Hepatocyte (in vitro differentiated cells): Measurements from ENCODE around the gene HOXC11. TPM values are rescaled to one million over a fixed set of nuclear protein-coding genes. Genes with fewer than 3 reads are reported as not detected.
A peak's percentile ranks its signal among the peaks of the same experiment; 100 is the strongest.

Experiments used
- DNase-seq: peaks from one replicate; pipeline ENCODE4 v3.0.0-alpha.2; 2016; ENCODE audit warnings: low spot score
- H2AFZ ChIP-seq: fragments of 200-600 bp; sonication (generic); 2 replicates; pipeline ENCODE4 v1.6.0; 2016; ENCODE audit warnings: antibody characterized with exemption, mild to moderate bottlenecking
- H3K27ac ChIP-seq: fragments of 200-600 bp; sonication (generic); 2 replicates; pipeline ENCODE4 v1.5.1; 2016; ENCODE audit warnings: mild to moderate bottlenecking
- H3K27me3 ChIP-seq: fragments of 200-600 bp; sonication (generic); 2 replicates; pipeline ENCODE4 v1.6.1; 2016
- H3K36me3 ChIP-seq: fragments of 200-600 bp; sonication (generic); replicated peaks from 2 replicates; pipeline ENCODE4 v1.5.1; 2016; ENCODE audit warnings: low read depth; ENCODE audit not compliant: insufficient read depth
- H3K4me1 ChIP-seq: fragments of 200-600 bp; sonication (generic); 2 replicates; pipeline ENCODE4 v1.5.1; 2016; ENCODE audit warnings: mild to moderate bottlenecking, moderate library complexity; ENCODE audit not compliant: insufficient read depth
- H3K4me2 ChIP-seq: fragments of 200-600 bp; sonication (generic); 2 replicates; pipeline ENCODE4 v1.6.0; 2016
- H3K4me3 ChIP-seq: fragments of 200-600 bp; sonication (generic); 2 replicates; pipeline ENCODE4 v1.5.1; 2016; ENCODE audit warnings: mild to moderate bottlenecking
- H3K79me2 ChIP-seq: fragments of 200-600 bp; sonication (generic); 2 replicates; pipeline ENCODE4 v1.6.0; 2017; ENCODE audit warnings: mild to moderate bottlenecking
- H3K9me2 ChIP-seq: fragments of 200-600 bp; sonication (generic); replicated peaks from 2 replicates; pipeline ENCODE4 v1.6.0; 2017; ENCODE audit warnings: mild to moderate bottlenecking; ENCODE audit not compliant: insufficient read depth
- H3K9me3 ChIP-seq: fragments of 200-600 bp; sonication (generic); 2 replicates; pipeline ENCODE4 v1.5.1; 2016; ENCODE audit warnings: low read depth, mild to moderate bottlenecking
- H4K20me1 ChIP-seq: fragments of 200-600 bp; sonication (generic); 2 replicates; pipeline ENCODE4 v1.6.0; 2016; ENCODE audit warnings: mild to moderate bottlenecking; ENCODE audit not compliant: insufficient read depth, poor library complexity, severe bottlenecking
- CTCF ChIP-seq: fragments of 200-600 bp; sonication (generic); IDR thresholded peaks from 2 replicates; pipeline ENCODE4 v1.5.1; 2016; ENCODE audit warnings: antibody characterized with exemption, mild to moderate bottlenecking; ENCODE audit not compliant: poor library complexity
- EZH2 ChIP-seq: fragments of 200-600 bp; sonication (generic); IDR thresholded peaks from 2 replicates; pipeline ENCODE4 v1.6.1; 2016; ENCODE audit warnings: antibody characterized with exemption, mild to moderate bottlenecking, borderline replicate concordance
- EZH2phosphoT487 ChIP-seq: fragments of 200-600 bp; sonication (generic); IDR thresholded peaks from one replicate; pipeline ENCODE4 v1.6.1; 2018; ENCODE audit warnings: antibody characterized with exemption, mild to moderate bottlenecking, low read depth, moderate library complexity; ENCODE audit not compliant: unreplicated experiment, severe bottlenecking
- WGBS: methylation state at CpG from one replicate; pipeline ENCODE4 v1.1.6; 2016; ENCODE audit warnings: low lambda C conversion rate; ENCODE audit errors: missing lambda C conversion rate; 5-methylcytosine and 5-hydroxymethylcytosine counted together
- polyA plus RNA-seq: library from polyadenylated mRNA; unstranded; fragments of >200 nt; fragmentation: Nextera tagmentation; extraction: Ambion mirVana; gene quantifications from 2 replicates; pipeline ENCODE4 v1.2.1, GENCODE V29; 2016
- total RNA-seq: library from RNA; depleted of rRNA; stranded (reverse); fragments of >200 nt; gene quantifications from 2 replicates; pipeline ENCODE4 v1.2.3, GENCODE V29; 2014

Gene HOXC11
- total and polyA plus RNA-seq, 2 experiments from 2014 or later: 0.63 to 1.3 TPM

GRCh38 chr12:53969588-53970259 lies 3.2 kb upstream of the HOXC11 start:
- H3K79me2 ChIP-seq: no peaks in the 10 kb centered on the region
- no peak overlapping the region for H3K27ac ChIP-seq
- peaks cover 100% of the 10 kb centered on the region for H3K27me3 ChIP-seq
- whole genome bisulfite sequencing: 47% methylated on average over 12 of the region's 12 CpGs
- peaks cover 12% of the 10 kb centered on the region for H3K4me1 ChIP-seq
- no peaks in the 10 kb centered on the region for H3K9me2 ChIP-seq
- H3K9me3 ChIP-seq: no peaks in the 10 kb centered on the region
- no peak overlapping the region for H3K4me2 ChIP-seq
- no peak overlapping the region for H3K4me3 ChIP-seq
- DNase-seq: no peak
- TF ChIP-seq CTCF (no peak), EZH2 (peak; percentile 15)
- no peaks in the 10 kb centered on the region for H4K20me1 ChIP-seq
- H3K36me3 ChIP-seq: no peaks in the 10 kb centered on the region
- no peak overlapping the region for H2AFZ ChIP-seq

DNA sequence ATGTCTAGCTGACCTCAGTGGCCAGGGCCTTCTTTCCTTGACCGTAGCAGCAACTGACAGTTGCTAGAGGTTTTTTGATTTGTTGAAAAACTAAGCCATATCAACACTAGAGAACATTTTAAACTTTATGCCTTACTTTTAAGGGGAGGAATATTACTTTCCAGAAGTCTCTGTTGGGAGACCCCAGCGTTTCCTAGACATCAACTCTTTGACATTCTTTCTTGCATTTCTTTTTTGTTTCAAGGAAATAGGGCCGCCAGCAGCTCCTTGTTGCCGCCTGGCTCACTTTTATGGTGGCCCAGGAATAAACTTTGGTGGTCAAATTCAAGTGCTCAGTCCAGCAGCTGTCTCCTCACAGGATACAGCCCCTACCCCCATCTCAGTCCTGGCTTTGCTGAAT lies 2.5 kb upstream of the HOXC11 start:
- no peak for TF ChIP-seq EZH2phosphoT487
- TF ChIP-seq EZH2: peak; percentile 15
- no peak for TF ChIP-seq CTCF
- H3K79me2 ChIP-seq: no peaks in the 10 kb centered on the region

GRCh38 chr12:53971129-53971528 lies 1.8 kb upstream of the HOXC11 start:
- peak; percentile 30 for TF ChIP-seq EZH2phosphoT487
- no peak for TF ChIP-seq CTCF
- peak; percentile 7 for TF ChIP-seq EZH2
- Histone ChIP-seq H3K4me3 (no peak overlapping the region), H3K27ac (no peak overlapping the region), H3K36me3 (no peaks in the 10 kb centered on the region), H3K9me3 (no peaks in the 10 kb centered on the region), H2AFZ (no peak overlapping the region), H3K27me3 (peaks cover 98% of the 10 kb centered on the region), H3K4me1 (peaks cover 14% of the 10 kb centered on the region), H4K20me1 (no peaks in the 10 kb centered on the region), H3K9me2 (no peaks in the 10 kb centered on the region), H3K4me2 (no peak overlapping the region), H3K79me2 (no peaks in the 10 kb centered on the region)
- DNase-seq: no peak
- 77% methylated on average over 3 of the region's 3 CpGs for WGBS

More for the DNA sequence above, 2.5 kb upstream of the HOXC11 start:
- DNase-seq: no peak
- Histone ChIP-seq H3K36me3 (no peaks in the 10 kb centered on the region), H3K9me3 (no peaks in the 10 kb centered on the region), H3K9me2 (no peaks in the 10 kb centered on the region), H3K27me3 (peaks cover 98% of the 10 kb centered on the region), H3K4me2 (no peak overlapping the region), H3K4me3 (no peak overlapping the region), H4K20me1 (no peaks in the 10 kb centered on the region), H3K27ac (no peak overlapping the region), H3K4me1 (peaks cover 14% of the 10 kb centered on the region), H2AFZ (no peak overlapping the region)
- WGBS: 40% methylated on average over 4 of the region's 4 CpGs

GRCh38 chr12:53971686-53972085 lies 1.2 kb upstream of the HOXC11 start:
- Histone ChIP-seq H3K79me2 (no peaks in the 10 kb centered on the region), H3K27ac (no peak overlapping the region), H3K9me2 (no peaks in the 10 kb centered on the region), H4K20me1 (no peaks in the 10 kb centered on the region), H3K4me2 (no peak overlapping the region), H3K9me3 (no peaks in the 10 kb centered on the region), H3K4me3 (no peak overlapping the region), H3K36me3 (no peaks in the 10 kb centered on the region), H3K27me3 (peaks cover 98% of the 10 kb centered on the region), H3K4me1 (peaks cover 16% of the 10 kb centered on the region), H2AFZ (no peak overlapping the region)
- WGBS: 46% methylated on average over 2 of the region's 2 CpGs
- no peak for TF ChIP-seq CTCF
- no peak for TF ChIP-seq EZH2phosphoT487
- TF ChIP-seq EZH2: no peak
- DNase-seq: no peak
